ENCODE results near the gene ZGRF1.
A peak's percentile ranks its signal among the peaks of the same experiment; 100 is the strongest.

Gene ZGRF1

GRCh38 chr4:112636688-112637551 is at the start of gene ZGRF1, which contains the start of gene LARP7:
Gene ZGRF1 (minus strand): TSS chr4:112636909. CDS start chr4:112633176, 3,733 bp downstream.
Gene LARP7 (plus strand): TSS chr4:112637143. CDS start chr4:112644670, 7,527 bp downstream.
- TF ChIP-seq CTCF (IDR thresholded peaks at IDR 0.05; ENCODE audit: low read depth, low read length, missing control alignments) = peak; percentile 99
- peak within 1 kb of the TSS; percentile 65 for H3K4me3 ChIP-seq (ENCODE audit: low read depth, low read length)
- in situ Hi-C loops (cut with HindIII; ENCODE audit: low sequenced_read_pairs) = no loop called here
- DNase-seq (ENCODE audit: low read depth) = peak; percentile 99

GRCh38 chr4:112680996-112681395 is 44.3 kb upstream of the ZGRF1 start:
- no peak overlapping the region for H3K4me3 ChIP-seq (ENCODE audit: low read depth, low read length)
- no peak for DNase-seq (ENCODE audit: low read depth)
- in situ Hi-C loops (cut with HindIII; ENCODE audit: low sequenced_read_pairs) = no loop called here
- no peak for TF ChIP-seq CTCF (IDR thresholded peaks at IDR 0.05; ENCODE audit: low read depth, low read length, missing control alignments)

- no peak for TF ChIP-seq CTCF (IDR thresholded peaks at IDR 0.05; ENCODE audit: low read depth, low read length, missing control alignments)
- H3K4me3 ChIP-seq (ENCODE audit: low read depth, low read length) = no peak overlapping the region
- no peak for DNase-seq (ENCODE audit: low read depth)
- in situ Hi-C loops (cut with HindIII; ENCODE audit: low sequenced_read_pairs) = no loop called here
These were observed 40.9 kb upstream of the ZGRF1 start for GRCh38 chr4:112677519-112678091.

GRCh38 chr4:112674376-112674775 is 37.7 kb upstream of the ZGRF1 start:
- TF ChIP-seq CTCF (IDR thresholded peaks at IDR 0.05; ENCODE audit: low read depth, low read length, missing control alignments) = no peak
- no peak for DNase-seq (ENCODE audit: low read depth)
- in situ Hi-C loops (cut with HindIII; ENCODE audit: low sequenced_read_pairs) = no loop called here

GRCh38 chr4:112673686-112674085 is 37.0 kb upstream of the ZGRF1 start:
- TF ChIP-seq CTCF (IDR thresholded peaks at IDR 0.05; ENCODE audit: low read depth, low read length, missing control alignments) = no peak
- in situ Hi-C loops (cut with HindIII; ENCODE audit: low sequenced_read_pairs) = no loop called here
- no peak for DNase-seq (ENCODE audit: low read depth)
- no peak overlapping the region for H3K4me3 ChIP-seq (ENCODE audit: low read depth, low read length)

More at GRCh38 chr4:112674376-112674775, 37.7 kb upstream of the ZGRF1 start:
- H3K4me3 ChIP-seq (ENCODE audit: low read depth, low read length) = no peak overlapping the region

GRCh38 chr4:112673076-112673475 is 36.4 kb upstream of the ZGRF1 start:
- no peak for DNase-seq (ENCODE audit: low read depth)
- no peak overlapping the region for H3K4me3 ChIP-seq (ENCODE audit: low read depth, low read length)
- in situ Hi-C loops (cut with HindIII; ENCODE audit: low sequenced_read_pairs) = no loop called here
- TF ChIP-seq CTCF (IDR thresholded peaks at IDR 0.05; ENCODE audit: low read depth, low read length, missing control alignments) = no peak
